Fibroblast of lung (primary cell): ENCODE data around the gene TRA2B.

Source experiments
- EZH2 ChIP-seq: IDR thresholded peaks from 2 replicates; pipeline ENCODE4 v1.5.1; 2012; ENCODE audit warnings: low read length, control low read depth, mild to moderate bottlenecking; ENCODE audit errors: missing control alignments
- TF ChIP-seq, protein P1 (sequence below), 2 donors: IDR thresholded peaks in 1 of 2; conservative IDR thresholded peaks in 1 of 2; 1 replicate in 1 of 2; 2 replicates in 1 of 2; pipeline ENCODE4 v1.5.1; 2011 to 2012; ENCODE audit warnings: low read length in 2 of 2, control low read depth in 1 of 2, inconsistent platforms in 1 of 2, low read depth in 1 of 2, mild to moderate bottlenecking in 1 of 2

DNA sequence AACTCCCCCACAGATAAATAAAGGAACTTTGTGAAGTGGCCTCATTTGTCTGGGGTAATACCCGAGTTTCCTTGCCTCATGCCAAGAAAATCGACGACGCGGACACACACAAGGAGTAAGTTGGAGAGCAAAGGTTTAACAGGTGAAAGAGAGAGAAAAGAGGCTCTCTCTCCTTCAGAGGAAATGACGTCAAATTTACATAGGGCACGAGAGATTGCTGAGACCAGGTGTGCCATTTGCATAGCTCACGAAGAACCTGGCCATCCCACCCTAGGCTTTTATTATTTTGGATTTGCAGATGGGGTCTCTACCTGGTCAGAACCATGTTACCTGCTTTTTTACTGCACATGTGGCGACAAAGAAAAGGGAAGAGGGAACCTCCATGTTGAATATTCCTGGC, 63.7 kb downstream of the TRA2B start:
- TF ChIP-seq, protein P1, sequence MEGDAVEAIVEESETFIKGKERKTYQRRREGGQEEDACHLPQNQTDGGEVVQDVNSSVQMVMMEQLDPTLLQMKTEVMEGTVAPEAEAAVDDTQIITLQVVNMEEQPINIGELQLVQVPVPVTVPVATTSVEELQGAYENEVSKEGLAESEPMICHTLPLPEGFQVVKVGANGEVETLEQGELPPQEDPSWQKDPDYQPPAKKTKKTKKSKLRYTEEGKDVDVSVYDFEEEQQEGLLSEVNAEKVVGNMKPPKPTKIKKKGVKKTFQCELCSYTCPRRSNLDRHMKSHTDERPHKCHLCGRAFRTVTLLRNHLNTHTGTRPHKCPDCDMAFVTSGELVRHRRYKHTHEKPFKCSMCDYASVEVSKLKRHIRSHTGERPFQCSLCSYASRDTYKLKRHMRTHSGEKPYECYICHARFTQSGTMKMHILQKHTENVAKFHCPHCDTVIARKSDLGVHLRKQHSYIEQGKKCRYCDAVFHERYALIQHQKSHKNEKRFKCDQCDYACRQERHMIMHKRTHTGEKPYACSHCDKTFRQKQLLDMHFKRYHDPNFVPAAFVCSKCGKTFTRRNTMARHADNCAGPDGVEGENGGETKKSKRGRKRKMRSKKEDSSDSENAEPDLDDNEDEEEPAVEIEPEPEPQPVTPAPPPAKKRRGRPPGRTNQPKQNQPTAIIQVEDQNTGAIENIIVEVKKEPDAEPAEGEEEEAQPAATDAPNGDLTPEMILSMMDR (conservative IDR thresholded peaks at IDR 0.05 in 1 of 2, IDR thresholded peaks at IDR 0.05 in 1 of 2; ENCODE audit: low read depth in 1 of 2, low read length in 2 of 2), result no peak
- no peak for TF ChIP-seq EZH2
